Parietal lobe (tissue), 1 donor: Measurements from ENCODE around the gene MFF. TPM values are rescaled to one million over a fixed set of nuclear protein-coding genes. Genes with fewer than 3 reads are reported as not detected.

Experiments used
- total RNA-seq: library from RNA; depleted of rRNA; stranded (reverse); fragments of >200 nt; gene quantifications from one replicate; pipeline ENCODE4 v1.2.3, GENCODE V29; 2014

MFF gene, protein sequence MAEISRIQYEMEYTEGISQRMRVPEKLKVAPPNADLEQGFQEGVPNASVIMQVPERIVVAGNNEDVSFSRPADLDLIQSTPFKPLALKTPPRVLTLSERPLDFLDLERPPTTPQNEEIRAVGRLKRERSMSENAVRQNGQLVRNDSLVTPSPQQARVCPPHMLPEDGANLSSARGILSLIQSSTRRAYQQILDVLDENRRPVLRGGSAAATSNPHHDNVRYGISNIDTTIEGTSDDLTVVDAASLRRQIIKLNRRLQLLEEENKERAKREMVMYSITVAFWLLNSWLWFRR
- 186 TPM for total RNA-seq

DNA sequence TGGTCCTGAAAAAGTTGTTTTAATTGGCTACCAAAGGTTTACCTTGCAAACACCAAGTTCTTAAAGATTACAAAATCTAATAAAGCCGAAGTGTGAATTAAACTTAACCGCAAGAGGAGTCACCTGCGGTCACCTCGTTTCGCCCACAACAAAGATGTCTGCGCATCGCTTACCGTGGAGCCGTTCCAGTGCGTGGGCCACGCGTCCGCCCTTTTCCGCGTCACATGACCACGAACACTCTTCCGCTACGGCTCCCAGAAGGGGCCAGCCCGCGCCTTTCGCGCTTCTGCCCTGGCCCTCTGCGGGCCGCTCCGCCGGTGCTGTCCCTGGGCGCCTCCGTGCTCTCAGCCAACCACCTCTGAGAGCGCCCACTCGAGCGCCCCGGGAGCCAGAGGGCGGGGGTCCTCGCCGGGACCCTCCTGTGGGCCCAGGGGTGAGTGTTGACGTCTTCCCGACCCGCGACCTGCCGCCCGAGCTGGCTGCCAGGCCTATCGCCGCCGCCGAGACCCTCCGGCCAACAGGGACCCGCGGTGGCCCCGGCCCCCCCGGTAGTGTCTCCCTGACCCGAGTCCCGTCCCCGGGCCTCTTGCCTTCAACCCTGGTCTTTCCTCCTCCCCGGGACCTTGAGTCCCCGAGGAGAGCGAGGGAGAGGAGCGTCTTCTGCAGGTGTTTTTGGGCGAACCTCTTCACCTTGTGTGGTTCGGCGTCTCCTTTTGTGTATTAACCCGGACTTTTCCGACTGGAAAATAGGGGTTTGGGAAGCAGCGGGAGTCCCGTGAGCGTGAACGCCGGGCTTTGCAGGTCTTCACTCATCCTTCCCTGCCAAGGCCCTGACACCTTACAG, at the start of gene MFF:
Gene MFF, plus strand, starts transcription at position 257 of the 844 bp plus-strand sequence. CDS start 5,415 bp downstream, outside the sequence.

DNA sequence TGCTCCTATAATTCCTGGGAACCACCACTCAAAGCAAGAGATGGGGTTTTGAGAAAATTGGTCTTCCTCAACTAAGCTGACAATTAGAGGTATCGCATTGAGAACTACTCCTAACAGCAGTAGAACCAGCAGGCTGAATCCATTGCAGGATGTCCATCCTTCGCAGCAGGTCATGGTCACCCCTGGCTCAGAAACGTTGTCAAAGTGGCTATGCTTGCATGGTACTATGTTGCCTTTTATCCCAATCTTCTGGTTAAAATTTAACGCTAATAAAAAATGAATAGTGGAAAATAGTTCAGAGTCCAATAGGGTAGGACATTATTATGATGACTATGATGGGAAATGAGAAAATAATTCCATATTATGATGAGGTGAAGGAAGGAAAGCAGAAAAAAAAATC, 54.0 kb downstream of the MFF start, which contains the start of gene TM4SF20:
Gene TM4SF20, minus strand, starts transcription at position 212 of the 400 bp plus-strand sequence. Its CDS starts 38 bp downstream, at position 174.

DNA sequence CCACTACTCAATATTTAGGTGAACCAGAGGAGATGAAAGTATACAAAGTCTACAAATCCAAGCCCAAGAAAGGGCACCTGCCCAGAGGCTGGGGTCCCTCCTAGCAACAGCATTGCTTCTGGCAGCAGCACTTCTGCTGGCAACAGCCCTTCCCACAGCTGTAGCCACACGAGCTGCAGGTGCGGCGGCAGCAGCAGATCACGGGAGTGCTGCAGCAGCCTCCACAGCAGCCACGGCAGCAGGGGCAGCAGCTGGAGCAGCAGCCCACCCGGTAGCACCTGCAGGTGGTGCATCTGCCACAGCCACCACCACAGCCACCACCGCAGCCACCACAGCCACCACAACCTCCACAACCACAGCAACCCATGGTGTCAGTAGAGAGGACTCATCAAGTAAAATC, 62.5 kb downstream of the MFF start, which contains the start of gene SCYGR1:
Gene SCYGR1, minus strand, starts transcription at position 367 of the 400 bp plus-strand sequence. Its CDS starts 0 bp downstream, at position 367.

Other genes with a start within 250 kb of the MFF start
- 0.94 TPM for gene COL4A4, start 161.0 kb upstream of the MFF start, total RNA-seq
- 2.5 TPM for gene COL4A3, start 160.6 kb upstream of the MFF start, total RNA-seq
- not detected for gene TM4SF20, start 54.1 kb downstream of the MFF start, total RNA-seq
- not detected for gene SCYGR1, start 62.7 kb downstream of the MFF start, total RNA-seq
- gene AGFG1, start 146.9 kb downstream of the MFF start, total RNA-seq, result 110 TPM